ENCODE data around the gene HSPB6. TPM values are rescaled to one million over a fixed set of nuclear protein-coding genes. Genes with fewer than 3 reads are reported as not detected.

HSPB6 gene
- total RNA-seq, 1 experiment from 2014 or later: 0.37 TPM

GRCh38 chr19:35729021-35729420, 27.8 kb downstream of the HSPB6 start:
- no peak overlapping the region for H2BK12ac ChIP-seq (ENCODE audit: insufficient read length, low read depth, low read length)
- no peak overlapping the region for H2BK5ac ChIP-seq (ENCODE audit: insufficient read length, low read length)
- H2AK5ac ChIP-seq (ENCODE audit: insufficient read length, low read length): no peak overlapping the region
- H4K20me1 ChIP-seq (ENCODE audit: control insufficient read depth, insufficient read depth, insufficient read length): no peaks in the 10 kb centered on the region
- H3K18ac ChIP-seq (ENCODE audit: insufficient read length, low read depth, low read length): no peak overlapping the region
- H2BK120ac ChIP-seq (ENCODE audit: low read depth, low read length, poor library complexity, severe bottlenecking): no peak overlapping the region
- no peaks in the 10 kb centered on the region for H3K27me3 ChIP-seq (ENCODE audit: insufficient read depth, low read length)
- no peak overlapping the region for H3K9ac ChIP-seq (ENCODE audit: extremely low read depth, insufficient read length, low read length)
- no peak overlapping the region for H3T11ph ChIP-seq (ENCODE audit: low read length)
- no peak overlapping the region for H3K56ac ChIP-seq (ENCODE audit: insufficient read length, low read depth, low read length)
- no peak overlapping the region for H3K4me2 ChIP-seq (ENCODE audit: insufficient read depth, insufficient read length, low read length)
- Mint-ChIP-seq H3K4me3 (no peak overlapping the region), H3K27ac (no peak overlapping the region), H3K4me1 (no peaks in the 10 kb centered on the region), H3K36me3 (ENCODE audit: insufficient read depth in 1 of 3, low read depth in 3 of 3) (peaks cover 57 to 81% (median 81%) of the 10 kb centered on the region in 3 experiments), H3K9me3 (no peaks in the 10 kb centered on the region), H3K27me3 (ENCODE audit: low read depth) (no peaks in the 10 kb centered on the region; the same call in 1 of the 2 replicates)
- no peak for TF ChIP-seq CTCF (conservative IDR thresholded peaks at IDR 0.05)
- no peak overlapping the region for H4K5ac ChIP-seq (ENCODE audit: insufficient read length, low read depth, low read length)
- H2BK20ac ChIP-seq (ENCODE audit: low read depth, low read length, poor library complexity, severe bottlenecking): no peak overlapping the region
- H3K23ac ChIP-seq (ENCODE audit: insufficient read length, low read depth, low read length): no peak overlapping the region
- H2AFZ ChIP-seq (ENCODE audit: low read length): no peak overlapping the region
- no peaks in the 10 kb centered on the region for H3K23me2 ChIP-seq (ENCODE audit: insufficient read length, low read depth, low read length, poor library complexity, severe bottlenecking)
- no peak overlapping the region for H3K27ac ChIP-seq (ENCODE audit: insufficient read length, low read depth, low read length)
- no peaks in the 10 kb centered on the region for H3K4me1 ChIP-seq (ENCODE audit: insufficient read depth, low read length)
- H3K14ac ChIP-seq (ENCODE audit: insufficient read depth, low read length): no peak overlapping the region
- H3K79me1 ChIP-seq (ENCODE audit: insufficient read depth, low read depth, low read length, poor library complexity, severe bottlenecking): no peaks in the 10 kb centered on the region
- H4K8ac ChIP-seq (replicated peaks; ENCODE audit: insufficient read length, low read depth, low read length): no peak overlapping the region
- no peak overlapping the region for H3K4ac ChIP-seq (ENCODE audit: low read depth, low read length)
- no peak for DNase-seq
- WGBS (ENCODE audit: extremely low coverage, insufficient read length, low lambda C conversion rate): no CpG with 5 or more reads among the region's 18 CpGs
- H3K79me2 ChIP-seq (ENCODE audit: insufficient read depth, low read length): no peaks in the 10 kb centered on the region
- no peak overlapping the region for H2BK15ac ChIP-seq (ENCODE audit: low read depth, low read length)
- H3K9me3 ChIP-seq (ENCODE audit: control insufficient read depth, low read depth, low read length): no peaks in the 10 kb centered on the region
- no peak overlapping the region for H4K91ac ChIP-seq (ENCODE audit: insufficient read length, low read depth, low read length)

All from H9 (cell line).